ENCODE results near the gene PARP4.
"Not testable (repeated sequence)": the region's sequence is repeated elsewhere in the genome, so short reads cannot be mapped to it uniquely, and the experiment has no call there.

The PARP4 gene

GRCh38 chr13:24473686-24474085 lies 38.9 kb downstream of the PARP4 start:
- H3K79me2 ChIP-seq (ENCODE audit: control insufficient read depth, insufficient read depth, low read length, poor library complexity) = no peaks in the 10 kb centered on the region
- no peak overlapping the region for H3K23ac ChIP-seq (ENCODE audit: low read length)
- no peak for DNase-seq
- no peak overlapping the region for H2BK12ac ChIP-seq (ENCODE audit: low read length)
- no peaks in the 10 kb centered on the region for H3K27me3 ChIP-seq (ENCODE audit: insufficient read depth, low read length)
- H3K14ac ChIP-seq (ENCODE audit: low read length) = no peak overlapping the region
- H2AK5ac ChIP-seq (ENCODE audit: low read length) = no peak overlapping the region
- H3K79me1 ChIP-seq (ENCODE audit: low read length) = no peaks in the 10 kb centered on the region
- H3K9me3 ChIP-seq (ENCODE audit: insufficient read depth, low read depth, low read length) = no peaks in the 10 kb centered on the region
- no peak overlapping the region for H2BK5ac ChIP-seq (ENCODE audit: low read depth, low read length, poor library complexity)
- no peak overlapping the region for H3K4me2 ChIP-seq (ENCODE audit: low read length)
- H3K4ac ChIP-seq (ENCODE audit: low read depth, low read length) = no peak overlapping the region
- H2BK120ac ChIP-seq (ENCODE audit: insufficient read depth, low read length, poor library complexity) = no peak overlapping the region
- no peak overlapping the region for H3K18ac ChIP-seq (ENCODE audit: low read length)
- H3K4me3 ChIP-seq (ENCODE audit: low read depth, low read length) = no peak overlapping the region
- H3K4me1 ChIP-seq (ENCODE audit: control insufficient read depth in 1 of 2, insufficient read depth in 2 of 2, low read length in 2 of 2) = no peaks in the 10 kb centered on the region
- no peak overlapping the region for H3K27ac ChIP-seq (ENCODE audit: low read depth, low read length)
- H4K12ac ChIP-seq (ENCODE audit: low read depth, low read length) = no peak overlapping the region
- H4K91ac ChIP-seq (ENCODE audit: low read depth, low read length) = no peak overlapping the region
- H2AFZ ChIP-seq (ENCODE audit: insufficient read depth, low read length, poor library complexity) = no peak overlapping the region
- WGBS (ENCODE audit: extremely low coverage, insufficient coverage, insufficient read length) = no CpG with 5 or more reads among the region's 5 CpGs
- H4K8ac ChIP-seq (ENCODE audit: low read depth, low read length) = no peak overlapping the region
- H3K9ac ChIP-seq (ENCODE audit: low read length) = no peak overlapping the region
- peaks cover 13 to 37% of the 10 kb centered on the region in 2 experiments for H3K36me3 ChIP-seq (ENCODE audit: control insufficient read depth in 1 of 2, insufficient read depth in 2 of 2, low read length in 2 of 2)

GRCh38 chr13:24472129-24472528 lies 40.4 kb downstream of the PARP4 start:
- not testable (repeated sequence) for H3K18ac ChIP-seq (ENCODE audit: low read length); H4K91ac ChIP-seq (ENCODE audit: low read depth, low read length); H2BK120ac ChIP-seq (ENCODE audit: insufficient read depth, low read length, poor library complexity); H2AK5ac ChIP-seq (ENCODE audit: low read length); H3K4me2 ChIP-seq (ENCODE audit: low read length); H3K4ac ChIP-seq (ENCODE audit: low read depth, low read length); H3K4me3 ChIP-seq (ENCODE audit: low read depth, low read length); H3K27me3 ChIP-seq (ENCODE audit: insufficient read depth, low read length); H3K23ac ChIP-seq (ENCODE audit: low read length); DNase-seq; H3K14ac ChIP-seq (ENCODE audit: low read length); H3K9me3 ChIP-seq (ENCODE audit: insufficient read depth, low read depth, low read length); H2AFZ ChIP-seq (ENCODE audit: insufficient read depth, low read length, poor library complexity); H2BK12ac ChIP-seq (ENCODE audit: low read length); H4K8ac ChIP-seq (ENCODE audit: low read depth, low read length); H3K79me2 ChIP-seq (ENCODE audit: control insufficient read depth, insufficient read depth, low read length, poor library complexity); H3K79me1 ChIP-seq (ENCODE audit: low read length); H3K9ac ChIP-seq (ENCODE audit: low read length); H2BK5ac ChIP-seq (ENCODE audit: low read depth, low read length, poor library complexity); H3K27ac ChIP-seq (ENCODE audit: low read depth, low read length); H3K4me1 ChIP-seq (ENCODE audit: control insufficient read depth in 1 of 2, insufficient read depth in 2 of 2, low read length in 2 of 2); H4K12ac ChIP-seq (ENCODE audit: low read depth, low read length)
- peaks cover 16 to 38% of the 10 kb centered on the region in 2 experiments for H3K36me3 ChIP-seq (ENCODE audit: control insufficient read depth in 1 of 2, insufficient read depth in 2 of 2, low read length in 2 of 2)
- WGBS (ENCODE audit: extremely low coverage, insufficient coverage, insufficient read length) = no CpG with 5 or more reads among the region's 5 CpGs

GRCh38 chr13:24463078-24463477 lies 49.5 kb downstream of the PARP4 start:
- no peak overlapping the region for H3K14ac ChIP-seq (ENCODE audit: low read length)
- no peaks in the 10 kb centered on the region for H3K79me2 ChIP-seq (ENCODE audit: control insufficient read depth, insufficient read depth, low read length, poor library complexity)
- H3K4me2 ChIP-seq (ENCODE audit: low read length) = no peak overlapping the region
- no peak overlapping the region for H3K9ac ChIP-seq (ENCODE audit: low read length)
- no peak overlapping the region for H3K4me3 ChIP-seq (ENCODE audit: low read depth, low read length)
- H3K27me3 ChIP-seq (ENCODE audit: insufficient read depth, low read length) = no peaks in the 10 kb centered on the region
- no peaks in the 10 kb centered on the region for H3K79me1 ChIP-seq (ENCODE audit: low read length)
- no peak overlapping the region for H3K4ac ChIP-seq (ENCODE audit: low read depth, low read length)
- H2BK5ac ChIP-seq (ENCODE audit: low read depth, low read length, poor library complexity) = no peak overlapping the region
- H4K8ac ChIP-seq (ENCODE audit: low read depth, low read length) = no peak overlapping the region
- no peak overlapping the region for H2AK5ac ChIP-seq (ENCODE audit: low read length)
- no peak overlapping the region for H4K91ac ChIP-seq (ENCODE audit: low read depth, low read length)
- H3K23ac ChIP-seq (ENCODE audit: low read length) = no peak overlapping the region
- no CpG with 5 or more reads among the region's 2 CpGs for WGBS (ENCODE audit: extremely low coverage, insufficient coverage, insufficient read length)
- no peak overlapping the region for H3K18ac ChIP-seq (ENCODE audit: low read length)
- H2BK12ac ChIP-seq (ENCODE audit: low read length) = no peak overlapping the region
- no peak overlapping the region for H2AFZ ChIP-seq (ENCODE audit: insufficient read depth, low read length, poor library complexity)
- no peak for DNase-seq
- peaks cover 4 to 6% of the 10 kb centered on the region in 2 experiments for H3K36me3 ChIP-seq (ENCODE audit: control insufficient read depth in 1 of 2, insufficient read depth in 2 of 2, low read length in 2 of 2)
- H3K9me3 ChIP-seq (ENCODE audit: insufficient read depth, low read depth, low read length) = no peaks in the 10 kb centered on the region
- no peaks in the 10 kb centered on the region for H3K4me1 ChIP-seq (ENCODE audit: control insufficient read depth in 1 of 2, insufficient read depth in 2 of 2, low read length in 2 of 2)
- no peak overlapping the region for H3K27ac ChIP-seq (ENCODE audit: low read depth, low read length)
- H4K12ac ChIP-seq (ENCODE audit: low read depth, low read length) = no peak overlapping the region
- no peak overlapping the region for H2BK120ac ChIP-seq (ENCODE audit: insufficient read depth, low read length, poor library complexity)

GRCh38 chr13:24460256-24460655 lies 52.3 kb downstream of the PARP4 start:
- Histone ChIP-seq H3K9me3 (ENCODE audit: insufficient read depth, low read depth, low read length) (no peaks in the 10 kb centered on the region), H3K4me2 (ENCODE audit: low read length) (no peak overlapping the region), H2AFZ (ENCODE audit: insufficient read depth, low read length, poor library complexity) (no peak overlapping the region), H3K4ac (ENCODE audit: low read depth, low read length) (no peak overlapping the region), H2AK5ac (ENCODE audit: low read length) (no peak overlapping the region), H2BK120ac (ENCODE audit: insufficient read depth, low read length, poor library complexity) (no peak overlapping the region), H3K4me3 (ENCODE audit: low read depth, low read length) (no peak overlapping the region), H3K14ac (ENCODE audit: low read length) (no peak overlapping the region), H3K4me1 (ENCODE audit: control insufficient read depth in 1 of 2, insufficient read depth in 2 of 2, low read length in 2 of 2) (no peaks in the 10 kb centered on the region), H3K27ac (ENCODE audit: low read depth, low read length) (no peak overlapping the region), H3K79me2 (ENCODE audit: control insufficient read depth, insufficient read depth, low read length, poor library complexity) (no peaks in the 10 kb centered on the region), H3K79me1 (ENCODE audit: low read length) (no peaks in the 10 kb centered on the region), H3K23ac (ENCODE audit: low read length) (no peak overlapping the region), H3K18ac (ENCODE audit: low read length) (no peak overlapping the region), H4K8ac (ENCODE audit: low read depth, low read length) (no peak overlapping the region), H3K9ac (ENCODE audit: low read length) (no peak overlapping the region), H4K91ac (ENCODE audit: low read depth, low read length) (no peak overlapping the region), H2BK12ac (ENCODE audit: low read length) (no peak overlapping the region), H3K27me3 (ENCODE audit: insufficient read depth, low read length) (no peaks in the 10 kb centered on the region), H4K12ac (ENCODE audit: low read depth, low read length) (no peak overlapping the region), H3K36me3 (ENCODE audit: control insufficient read depth in 1 of 2, insufficient read depth in 2 of 2, low read length in 2 of 2) (peaks cover 5 to 7% of the 10 kb centered on the region in 2 experiments), H2BK5ac (ENCODE audit: low read depth, low read length, poor library complexity) (no peak overlapping the region)
- no CpG with 5 or more reads among the region's 6 CpGs for WGBS (ENCODE audit: extremely low coverage, insufficient coverage, insufficient read length)
- DNase-seq = no peak

Measured in trophoblast cell (in vitro differentiated cells and primary cell).